GM12872 (cell line): ENCODE results near the gene BICRA.

Experiments
- CTCF ChIP-seq: IDR thresholded peaks from 3 replicates; pipeline ENCODE4 v1.5.1; 2011; ENCODE audit warnings: low read depth, mild to moderate bottlenecking, low read length, moderate library complexity; ENCODE audit not compliant: insufficient read depth

Gene BICRA

DNA sequence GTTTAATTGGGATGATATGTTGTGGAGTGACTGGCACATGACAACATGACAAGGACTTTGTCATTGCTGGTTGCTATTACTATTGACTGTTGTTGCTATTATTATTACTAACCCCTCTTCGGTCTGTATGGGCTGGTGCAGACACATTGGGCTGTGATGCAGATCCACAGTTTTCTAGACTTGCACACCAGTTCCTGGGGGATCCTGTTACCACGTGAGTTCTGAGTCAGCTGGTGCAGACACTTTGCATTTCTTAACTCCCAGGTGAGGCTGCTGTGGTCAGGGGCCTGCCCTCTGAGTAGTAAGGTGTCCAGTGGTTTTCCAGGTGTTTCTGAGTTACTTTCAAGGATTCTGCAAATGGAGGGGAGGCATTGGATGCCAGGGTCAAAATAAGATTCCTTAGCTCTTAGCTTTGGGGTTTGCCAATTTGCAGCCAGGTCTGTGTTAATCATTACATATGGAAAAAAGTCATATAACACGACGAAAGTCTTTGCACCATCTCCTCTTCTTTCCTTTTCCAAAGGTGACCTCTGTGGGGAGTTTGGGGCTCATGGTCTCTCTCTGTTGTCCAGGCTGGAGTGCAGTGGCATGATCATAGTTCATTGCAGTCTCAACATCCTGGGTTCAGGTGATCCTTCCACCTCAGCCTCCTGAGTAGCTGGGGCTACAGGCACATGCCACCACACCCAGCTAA, 19.3 kb downstream of the BICRA start:
- no peak for TF ChIP-seq CTCF

GRCh38 chr19:47630594-47630993, 21.7 kb downstream of the BICRA start:
- TF ChIP-seq CTCF = no peak

- no peak for TF ChIP-seq CTCF
Measured at GRCh38 chr19:47631681-47632446, 22.9 kb downstream of the BICRA start.

GRCh38 chr19:47633517-47633916, 24.6 kb downstream of the BICRA start:
- TF ChIP-seq CTCF = no peak

DNA sequence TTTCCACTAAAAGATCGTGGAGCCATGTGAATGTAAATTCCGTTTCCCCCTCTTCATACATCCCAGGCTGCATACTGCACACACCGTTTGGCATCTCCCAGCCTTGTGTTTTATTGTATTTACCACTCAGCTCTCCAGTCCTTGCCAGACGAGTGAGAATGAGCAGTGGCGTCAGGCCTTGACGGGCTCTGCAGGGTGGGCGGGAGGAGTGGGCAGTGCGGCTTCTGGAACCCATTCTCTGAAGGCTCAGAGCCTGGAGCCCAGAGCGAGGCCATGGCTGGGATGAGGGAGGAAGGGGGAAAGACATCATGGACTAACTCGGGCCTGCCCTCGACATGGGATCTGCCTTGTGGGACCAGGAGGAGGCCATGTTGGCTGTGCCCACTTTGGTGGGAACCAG, 25.1 kb downstream of the BICRA start:
- TF ChIP-seq CTCF = no peak

- TF ChIP-seq CTCF = no peak
Measured at GRCh38 chr19:47637550-47637949, 28.6 kb downstream of the BICRA start.

- TF ChIP-seq CTCF = no peak
Measured at GRCh38 chr19:47641891-47642485, 33.1 kb downstream of the BICRA start.
